ENCODE results near the gene BMI1.

DNA sequence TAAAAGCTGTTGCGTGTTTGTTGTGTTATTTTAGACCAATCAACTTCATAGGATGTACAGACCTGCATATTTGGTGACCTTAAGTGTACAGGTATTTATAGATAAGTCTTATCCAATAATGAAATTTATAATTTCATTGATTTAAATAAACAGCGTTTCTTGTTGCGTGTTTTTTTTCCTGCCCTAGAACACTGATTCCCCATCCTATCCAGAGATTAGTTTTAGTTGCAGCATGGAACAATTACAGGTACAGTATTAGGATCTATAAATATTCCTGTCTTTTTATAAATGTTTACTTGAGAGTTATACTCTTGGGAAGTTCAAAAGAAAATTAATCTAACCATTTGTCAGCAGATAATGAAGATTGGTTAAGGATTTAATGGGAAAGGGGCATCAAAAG, 2.1 kb upstream of the BMI1 start:
- TF ChIP-seq ZFP3 (CRISPR knock-in tag; IDR thresholded peaks at IDR 0.05): no peak
- no peak for TF ChIP-seq CSDC2 (CRISPR knock-in tag; IDR thresholded peaks at IDR 0.05)
- no peak for TF ChIP-seq ARNTL (CRISPR knock-in tag; IDR thresholded peaks at IDR 0.05; ENCODE audit: borderline replicate concordance, low read depth)
- no peak for TF ChIP-seq ZFP30 (CRISPR knock-in tag; IDR thresholded peaks at IDR 0.05)
- no peak for TF ChIP-seq SNAI2 (CRISPR knock-in tag; IDR thresholded peaks at IDR 0.05)
